ENCODE measurements around the gene ANKRD44. TPM values are rescaled to one million over a fixed set of nuclear protein-coding genes. Genes with fewer than 3 reads are reported as not detected.

The ANKRD44 gene
- total and polyA plus RNA-seq, 2 experiments from 2014 or later, result 2.9 to 4.9 TPM

DNA sequence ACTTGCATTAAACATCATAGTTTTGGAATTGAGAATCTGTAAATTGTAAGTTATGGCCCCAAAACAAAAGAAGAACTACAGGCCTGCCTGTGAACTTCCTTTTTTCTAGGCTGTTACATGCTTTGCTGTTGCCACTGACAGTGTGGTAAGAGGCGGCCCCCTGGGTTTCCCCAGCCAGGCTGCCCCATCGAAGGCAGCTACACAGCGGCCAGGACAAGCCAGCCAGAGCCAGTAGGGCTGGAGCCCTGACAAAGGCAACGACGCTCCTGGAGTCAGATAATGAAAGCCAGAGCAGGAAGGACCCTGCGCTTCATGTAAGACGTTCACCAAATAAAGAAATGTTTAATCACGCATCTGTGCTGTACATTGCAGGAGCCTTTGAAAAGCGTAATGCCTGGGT, 55.0 kb downstream of the ANKRD44 start:
- in situ Hi-C loops (cut with MboI), result no loop called here
- no peak for TF ChIP-seq EZH2phosphoT487 (IDR thresholded peaks at IDR 0.05; ENCODE audit: insufficient read depth, low read depth)
- no peak for TF ChIP-seq EZH2 (IDR thresholded peaks at IDR 0.05; ENCODE audit: insufficient read depth, poor library complexity, severe bottlenecking)
- Histone ChIP-seq H3F3A (ENCODE audit: insufficient read depth) (peaks cover 28% of the 10 kb centered on the region), H3K4me3 (peak overlapping the region; percentile 44), H3K36me3 (ENCODE audit: low read depth) (no peaks in the 10 kb centered on the region), H3K9ac (peak overlapping the region; percentile 51), H3K79me2 (ENCODE audit: insufficient read depth) (no peaks in the 10 kb centered on the region), H3K9me3 (ENCODE audit: low read depth) (no peaks in the 10 kb centered on the region), H3K9me2 (ENCODE audit: insufficient read depth) (no peaks in the 10 kb centered on the region), H3K4me2 (ENCODE audit: unreplicated experiment) (peak overlapping the region; percentile 63), H2AFZ (peak overlapping the region; percentile 68), H3K4me1 (ENCODE audit: insufficient read depth) (peaks cover 35% of the 10 kb centered on the region), H3K27ac (peak overlapping the region; percentile 67), H4K20me1 (ENCODE audit: insufficient read depth) (no peaks in the 10 kb centered on the region), H3K27me3 (replicated peaks; ENCODE audit: insufficient read depth) (no peaks in the 10 kb centered on the region)
- DNase-seq, result peak; percentile 78
- 10 to 11% methylated on average over 9 of the region's 9 CpGs for WGBS, 2 experiments (ENCODE audit: low coverage in 1 of 2, low lambda C conversion rate in 2 of 2, missing lambda C conversion rate in 2 of 2)

DNA sequence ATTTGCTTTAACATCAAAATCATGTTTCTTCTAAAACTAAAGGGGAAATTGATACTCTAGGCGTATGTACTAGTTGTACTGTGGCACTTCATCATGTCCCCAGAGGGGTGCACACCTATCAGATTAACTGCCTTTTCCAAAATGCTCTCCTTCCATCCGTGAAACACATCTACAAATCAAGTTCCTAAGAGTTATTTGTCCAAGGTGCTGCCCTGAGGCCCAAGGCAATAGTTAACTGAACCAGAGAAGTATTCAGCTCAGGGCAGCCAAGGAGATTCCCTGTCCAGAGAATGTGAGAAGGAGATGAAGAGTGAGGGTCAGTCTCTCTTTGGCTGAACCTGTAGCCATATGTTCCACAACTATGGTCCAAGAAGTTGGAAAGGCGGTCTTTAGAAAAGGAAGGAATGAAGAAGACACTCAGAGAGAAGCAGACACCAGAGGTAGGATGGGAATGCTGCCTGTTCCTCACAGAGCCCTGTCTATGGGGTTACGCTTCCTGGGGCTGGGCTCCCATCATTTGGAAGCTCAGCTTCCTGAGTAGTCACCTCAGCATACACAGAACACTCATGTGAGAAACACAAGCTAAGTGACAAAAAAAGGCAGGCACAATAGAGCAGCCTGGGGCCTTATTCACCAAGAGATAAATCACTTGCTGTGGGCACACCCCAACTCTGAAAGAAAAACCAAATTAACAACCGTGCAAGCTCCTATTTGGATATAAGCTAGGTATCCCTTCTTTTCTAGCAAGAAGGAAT, 55.6 kb downstream of the ANKRD44 start:
- in situ Hi-C loops (cut with MboI), result no loop called here
- no peaks in the 10 kb centered on the region for H3K36me3 ChIP-seq (ENCODE audit: low read depth)
- peak overlapping the region; percentile 68 for H2AFZ ChIP-seq
- TF ChIP-seq EZH2phosphoT487 (IDR thresholded peaks at IDR 0.05; ENCODE audit: insufficient read depth, low read depth) (no peak), EZH2 (IDR thresholded peaks at IDR 0.05; ENCODE audit: insufficient read depth, poor library complexity, severe bottlenecking) (no peak)
- H3K9me3 ChIP-seq (ENCODE audit: low read depth), result no peaks in the 10 kb centered on the region
- peak; percentile 60 for DNase-seq
- peak overlapping the region; percentile 63 for H3K4me2 ChIP-seq (ENCODE audit: unreplicated experiment)
- H3K4me3 ChIP-seq, result peak overlapping the region; percentile 44
- no peaks in the 10 kb centered on the region for H3K79me2 ChIP-seq (ENCODE audit: insufficient read depth)
- no peaks in the 10 kb centered on the region for H4K20me1 ChIP-seq (ENCODE audit: insufficient read depth)
- peaks cover 28% of the 10 kb centered on the region for H3F3A ChIP-seq (ENCODE audit: insufficient read depth)
- peak overlapping the region; percentile 51 for H3K9ac ChIP-seq
- H3K27ac ChIP-seq, result peak overlapping the region; percentile 67
- WGBS, 2 experiments (ENCODE audit: low coverage in 1 of 2, low lambda C conversion rate in 2 of 2, missing lambda C conversion rate in 2 of 2), result 73 to 75% methylated on average over 5 of the region's 5 CpGs
- H3K4me1 ChIP-seq (ENCODE audit: insufficient read depth), result peaks cover 35% of the 10 kb centered on the region
- H3K27me3 ChIP-seq (replicated peaks; ENCODE audit: insufficient read depth), result no peaks in the 10 kb centered on the region
- H3K9me2 ChIP-seq (ENCODE audit: insufficient read depth), result no peaks in the 10 kb centered on the region

DNA sequence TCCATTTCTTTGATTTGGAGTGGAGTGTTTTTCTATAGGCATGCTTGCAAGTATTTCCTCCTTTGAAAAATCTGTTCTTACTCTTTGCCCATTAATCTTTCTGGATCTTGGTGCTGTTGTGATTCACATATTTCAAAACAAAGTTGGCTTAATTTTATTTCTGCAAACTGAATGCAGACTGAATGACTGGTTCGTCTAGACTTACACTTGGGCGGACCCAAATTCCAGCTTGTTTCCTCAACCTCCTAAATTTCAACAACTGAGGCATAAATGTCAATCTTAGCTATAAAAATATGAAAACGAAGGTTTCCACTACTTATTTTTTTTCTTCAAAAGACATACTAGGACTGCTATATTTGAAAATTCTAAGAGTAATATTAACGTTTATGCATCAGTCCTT, 59.0 kb downstream of the ANKRD44 start:
- no peak for TF ChIP-seq EZH2 (IDR thresholded peaks at IDR 0.05; ENCODE audit: insufficient read depth, poor library complexity, severe bottlenecking)
- TF ChIP-seq EZH2phosphoT487 (IDR thresholded peaks at IDR 0.05; ENCODE audit: insufficient read depth, low read depth), result no peak
- Histone ChIP-seq H3K36me3 (ENCODE audit: low read depth) (no peaks in the 10 kb centered on the region), H3K9ac (no peak overlapping the region), H4K20me1 (ENCODE audit: insufficient read depth) (no peaks in the 10 kb centered on the region), H3K79me2 (ENCODE audit: insufficient read depth) (no peaks in the 10 kb centered on the region), H3K4me1 (ENCODE audit: insufficient read depth) (peaks cover 29% of the 10 kb centered on the region), H3F3A (ENCODE audit: insufficient read depth) (peaks cover 24% of the 10 kb centered on the region), H3K27ac (peak overlapping the region; percentile 43), H3K4me2 (ENCODE audit: unreplicated experiment) (peak overlapping the region; percentile 50), H2AFZ (no peak overlapping the region), H3K27me3 (replicated peaks; ENCODE audit: insufficient read depth) (no peaks in the 10 kb centered on the region), H3K9me3 (ENCODE audit: low read depth) (no peaks in the 10 kb centered on the region), H3K9me2 (ENCODE audit: insufficient read depth) (no peaks in the 10 kb centered on the region), H3K4me3 (peak overlapping the region; percentile 25)
- WGBS, 2 experiments (ENCODE audit: low coverage in 1 of 2, low lambda C conversion rate in 2 of 2, missing lambda C conversion rate in 2 of 2), result 4 to 5% methylated on average over 4 of the region's 4 CpGs
- peak; percentile 85 for DNase-seq
- in situ Hi-C loops (cut with MboI), result no loop called here

DNA sequence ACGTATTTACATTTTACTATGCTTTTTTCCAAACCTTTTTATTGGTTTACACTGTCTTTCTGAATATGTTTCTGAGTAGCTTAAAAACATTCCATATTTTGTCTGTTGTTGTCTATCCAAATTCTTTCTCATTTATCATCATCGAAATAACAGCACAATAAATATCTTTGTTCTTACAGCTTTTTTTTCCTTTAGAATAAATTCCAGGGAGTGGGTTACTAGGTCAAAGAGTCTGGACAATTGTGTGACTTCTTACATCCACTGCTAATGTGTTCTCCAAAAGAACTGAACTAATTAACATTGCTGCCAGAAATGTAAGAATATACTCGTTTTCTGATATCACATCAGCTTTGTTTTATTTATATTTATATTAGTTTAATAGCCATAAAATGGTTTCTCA, 59.4 kb downstream of the ANKRD44 start:
- no peak for DNase-seq
- H3K79me2 ChIP-seq (ENCODE audit: insufficient read depth), result no peaks in the 10 kb centered on the region
- no peak overlapping the region for H2AFZ ChIP-seq
- in situ Hi-C loops (cut with MboI), result no loop called here
- no peak overlapping the region for H3K9ac ChIP-seq
- H3K9me3 ChIP-seq (ENCODE audit: low read depth), result no peaks in the 10 kb centered on the region
- H3K4me1 ChIP-seq (ENCODE audit: insufficient read depth), result peaks cover 28% of the 10 kb centered on the region
- no peaks in the 10 kb centered on the region for H3K27me3 ChIP-seq (replicated peaks; ENCODE audit: insufficient read depth)
- H3F3A ChIP-seq (ENCODE audit: insufficient read depth), result peaks cover 24% of the 10 kb centered on the region
- peak overlapping the region; percentile 25; the same call in 1 of the 2 replicates for H3K4me3 ChIP-seq
- H3K4me2 ChIP-seq (ENCODE audit: unreplicated experiment), result peak overlapping the region; percentile 50
- H3K36me3 ChIP-seq (ENCODE audit: low read depth), result no peaks in the 10 kb centered on the region
- WGBS, 2 experiments (ENCODE audit: low coverage in 1 of 2, low lambda C conversion rate in 2 of 2, missing lambda C conversion rate in 2 of 2), result 11 to 14% methylated on average over 3 of the region's 3 CpGs
- no peak for TF ChIP-seq EZH2 (IDR thresholded peaks at IDR 0.05; ENCODE audit: insufficient read depth, poor library complexity, severe bottlenecking)
- TF ChIP-seq EZH2phosphoT487 (IDR thresholded peaks at IDR 0.05; ENCODE audit: insufficient read depth, low read depth), result no peak
- peak overlapping the region; percentile 43 for H3K27ac ChIP-seq
- H4K20me1 ChIP-seq (ENCODE audit: insufficient read depth), result no peaks in the 10 kb centered on the region
- no peaks in the 10 kb centered on the region for H3K9me2 ChIP-seq (ENCODE audit: insufficient read depth)
